HG03565 (cell line): Measurements from ENCODE around the gene FRY.

Source experiments
- ATAC-seq: cut with Tn5 transposase; IDR thresholded peaks from one replicate; pipeline ENCODE4 v1.9.1; 2021; ENCODE audit warnings: mild to moderate bottlenecking, moderate library complexity; ENCODE audit not compliant: unreplicated experiment

The FRY gene

GRCh38 chr13:32079587-32079986 is 48.0 kb downstream of the FRY start:
- ATAC-seq: no peak

- ATAC-seq: no peak
These were observed 48.8 kb downstream of the FRY start for GRCh38 chr13:32080328-32080744.

GRCh38 chr13:32081591-32081990 is 50.0 kb downstream of the FRY start:
- no peak for ATAC-seq

- ATAC-seq: no peak
These were observed 54.8 kb downstream of the FRY start for GRCh38 chr13:32086366-32086765.

GRCh38 chr13:32086791-32087441 is 55.3 kb downstream of the FRY start:
- no peak for ATAC-seq

GRCh38 chr13:32087955-32088747 is 56.6 kb downstream of the FRY start:
- ATAC-seq: no peak

GRCh38 chr13:32092496-32092895 is 60.9 kb downstream of the FRY start:
- no peak for ATAC-seq

- no peak for ATAC-seq
These were observed 61.4 kb downstream of the FRY start for GRCh38 chr13:32093006-32093405.

GRCh38 chr13:32098272-32098671 is 66.7 kb downstream of the FRY start:
- ATAC-seq: no peak

- no peak for ATAC-seq
These were observed 74.2 kb downstream of the FRY start for GRCh38 chr13:32105653-32106313.

- ATAC-seq: no peak
These were observed 75.9 kb downstream of the FRY start for GRCh38 chr13:32107474-32107873.

- ATAC-seq: no peak
These were observed 76.4 kb downstream of the FRY start for GRCh38 chr13:32107973-32108372.

GRCh38 chr13:32113532-32113931 is 82.0 kb downstream of the FRY start:
- ATAC-seq: no peak

- no peak for ATAC-seq
These were observed 82.8 kb downstream of the FRY start for GRCh38 chr13:32114284-32114950.

- no peak for ATAC-seq
These were observed 83.5 kb downstream of the FRY start for GRCh38 chr13:32115066-32115465.

GRCh38 chr13:32116210-32116609 is 84.6 kb downstream of the FRY start:
- peak; percentile 76 for ATAC-seq

GRCh38 chr13:32117001-32117400 is 85.4 kb downstream of the FRY start:
- ATAC-seq: no peak

- no peak for ATAC-seq
These were observed 86.1 kb downstream of the FRY start for GRCh38 chr13:32117701-32118100.

- ATAC-seq: no peak
These were observed 89.7 kb downstream of the FRY start for GRCh38 chr13:32121316-32121715.

- ATAC-seq: no peak
These were observed 93.2 kb downstream of the FRY start for GRCh38 chr13:32124743-32125142.

- no peak for ATAC-seq
These were observed 93.7 kb downstream of the FRY start for GRCh38 chr13:32125221-32125689.
